ENCODE measurements around the gene PKNOX2. TPM values are rescaled to one million over a fixed set of nuclear protein-coding genes. Genes with fewer than 3 reads are reported as not detected.

The PKNOX2 gene
- total and polyA plus RNA-seq, 9 of the 15 experiments (the other 6 are each of a cell fraction or from before 2014, with no cell fraction given): not detected

GRCh38 chr11:125299821-125300220 lies 135.3 kb downstream of the PKNOX2 start:
- Histone ChIP-seq H3K9me3 (replicated peaks; ENCODE audit: control insufficient read depth, insufficient read depth, low read depth, low read length) (no peaks in the 10 kb centered on the region), H3K27me3 (ENCODE audit: control insufficient read depth in 2 of 2, insufficient read depth in 2 of 2, low read length in 2 of 2) (peaks cover 20 to 79% of the 10 kb centered on the region in 2 experiments), H3K36me3 (ENCODE audit: control insufficient read depth, insufficient read depth, low read length) (no peaks in the 10 kb centered on the region), H3K4me1 (replicated peaks in 1 of 2; ENCODE audit: control insufficient read depth in 2 of 2, insufficient read depth in 2 of 2, low read length in 2 of 2) (no peaks in the 10 kb centered on the region; a peak in 1 of 5 replicates), H3K4me2 (ENCODE audit: insufficient read depth, low read length) (no peak overlapping the region), H3K9ac (ENCODE audit: insufficient read depth in 1 of 2, low read depth in 2 of 2, low read length in 2 of 2) (no peak overlapping the region), H3K4me3 (no peak overlapping the region), H2AFZ (ENCODE audit: low read depth, low read length) (no peak overlapping the region), H3K9me1 (ENCODE audit: control insufficient read depth, insufficient read depth, low read length) (no peaks in the 10 kb centered on the region), H3K27ac (ENCODE audit: extremely low read depth, low read depth, low read length) (no peak overlapping the region), H3K79me2 (ENCODE audit: control insufficient read depth, insufficient read depth, low read length) (no peaks in the 10 kb centered on the region), H4K20me1 (replicated peaks; ENCODE audit: control insufficient read depth, insufficient read depth, low read length) (no peaks in the 10 kb centered on the region)
- ChIA-PET CTCF (ENCODE audit: low intra/inter-chr PET ratio) (no interaction called here), POLR2A (interaction anchor here (0.7 kb wide), 1 partner anchor 40 kb away, joined by 4 read pairs; no protein-coding TSS in a partner anchor)
- no peak for DNase-seq (ENCODE audit: extremely low read depth in 1 of 4, low spot score in 3 of 4)
- intact Hi-C loops (cut with micrococcal nuclease): no loop called here
- 0% methylated on average over 9 of the region's 9 CpGs for WGBS (ENCODE audit: insufficient coverage, low coverage, missing lambda C conversion rate)
- in situ Hi-C loops (cut with MboI): no loop called here
- no TSS peak for BruUV-seq (replicated peaks)
- TF ChIP-seq TRIM25 (IDR thresholded peaks at IDR 0.05; ENCODE audit: borderline replicate concordance) (no peak), ZNF766 (CRISPR knock-in tag; conservative IDR thresholded peaks at IDR 0.05) (no peak), MCM3 (IDR thresholded peaks at IDR 0.05) (no peak), HINFP (tag; conservative IDR thresholded peaks at IDR 0.05; ENCODE audit: low read depth) (no peak), STAT5B (CRISPR knock-in tag; IDR thresholded peaks at IDR 0.05) (no peak), RBFOX2 (IDR thresholded peaks at IDR 0.05; ENCODE audit: low read depth, low read length) (no peak)
- no peak for ATAC-seq
- FAIRE-seq: no peak
